ENCODE data around the gene ZC3H12D.
"Not testable (repeated sequence)": the region's sequence is repeated elsewhere in the genome, so short reads cannot be mapped to it uniquely, and the experiment has no call there.

Gene ZC3H12D

GRCh38 chr6:149483849-149484655 lies 762 bp downstream of the ZC3H12D start:
- no peak for DNase-seq (ENCODE audit: low read depth)

GRCh38 chr6:149483334-149483725 lies 1.5 kb downstream of the ZC3H12D start:
- DNase-seq (ENCODE audit: low read depth): no peak

- no peak for DNase-seq (ENCODE audit: low read depth)
Measured at GRCh38 chr6:149482545-149483333, 2.1 kb downstream of the ZC3H12D start.

DNA sequence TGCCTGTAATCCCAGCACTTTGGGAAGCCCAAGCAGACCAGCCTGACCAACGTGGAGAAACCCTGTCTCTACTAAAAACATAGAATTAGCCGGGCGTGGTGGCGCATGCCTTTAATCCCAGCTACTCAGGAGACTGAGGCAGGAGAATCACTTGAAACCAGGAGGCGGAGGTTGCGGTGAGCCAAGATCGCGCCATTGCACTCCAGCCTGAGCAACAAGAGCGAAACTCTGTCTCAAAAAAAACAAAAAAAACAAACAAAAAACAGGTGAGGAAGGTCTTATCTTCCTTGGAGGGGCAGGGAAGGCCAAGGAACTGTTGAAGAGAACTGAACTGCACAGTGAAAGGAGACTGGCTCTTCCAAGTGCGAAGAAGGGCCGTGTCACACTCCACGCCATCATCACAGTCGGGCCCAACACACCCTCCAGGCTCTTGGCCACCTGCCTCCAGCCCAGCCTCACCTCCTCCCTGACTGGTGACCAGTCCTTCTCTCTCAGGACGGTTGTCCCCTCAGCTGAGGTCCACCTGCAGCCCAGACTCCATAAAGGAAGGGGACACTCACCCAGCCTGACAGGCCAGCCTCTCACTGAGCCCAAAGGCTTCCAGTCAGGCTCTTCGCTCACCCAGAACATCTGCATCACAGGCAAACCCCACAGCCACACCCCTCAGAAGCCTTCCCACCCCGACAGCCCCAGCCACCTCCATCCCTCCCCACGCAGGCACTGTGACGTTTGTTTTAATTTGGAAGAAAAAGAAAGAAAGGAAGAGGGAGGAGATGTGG lies 4.1 kb downstream of the ZC3H12D start:
- no peak for DNase-seq (ENCODE audit: low read depth)

- DNase-seq (ENCODE audit: low read depth): no peak
Measured at GRCh38 chr6:149478631-149479314, 6.0 kb downstream of the ZC3H12D start.

DNA sequence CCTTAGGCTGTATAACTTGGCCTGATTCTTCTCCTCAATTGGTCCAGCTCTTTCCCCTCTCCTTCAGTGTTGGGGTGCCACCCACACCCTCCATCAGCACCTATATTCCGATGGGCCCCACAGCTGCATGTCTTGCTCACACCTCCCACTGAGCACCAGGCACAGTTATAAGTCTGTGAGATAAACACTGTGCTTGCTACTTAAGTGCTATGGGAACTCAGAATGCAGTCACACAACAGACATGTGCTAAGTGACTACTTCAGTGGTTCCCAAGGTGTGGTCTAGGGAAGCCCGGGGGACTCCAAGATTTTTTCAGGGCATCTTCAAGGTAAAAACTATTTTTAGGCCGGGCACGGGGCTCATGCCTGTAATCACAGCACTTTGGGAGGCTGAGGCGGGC lies 7.3 kb downstream of the ZC3H12D start:
- DNase-seq (ENCODE audit: low read depth): no peak

DNA sequence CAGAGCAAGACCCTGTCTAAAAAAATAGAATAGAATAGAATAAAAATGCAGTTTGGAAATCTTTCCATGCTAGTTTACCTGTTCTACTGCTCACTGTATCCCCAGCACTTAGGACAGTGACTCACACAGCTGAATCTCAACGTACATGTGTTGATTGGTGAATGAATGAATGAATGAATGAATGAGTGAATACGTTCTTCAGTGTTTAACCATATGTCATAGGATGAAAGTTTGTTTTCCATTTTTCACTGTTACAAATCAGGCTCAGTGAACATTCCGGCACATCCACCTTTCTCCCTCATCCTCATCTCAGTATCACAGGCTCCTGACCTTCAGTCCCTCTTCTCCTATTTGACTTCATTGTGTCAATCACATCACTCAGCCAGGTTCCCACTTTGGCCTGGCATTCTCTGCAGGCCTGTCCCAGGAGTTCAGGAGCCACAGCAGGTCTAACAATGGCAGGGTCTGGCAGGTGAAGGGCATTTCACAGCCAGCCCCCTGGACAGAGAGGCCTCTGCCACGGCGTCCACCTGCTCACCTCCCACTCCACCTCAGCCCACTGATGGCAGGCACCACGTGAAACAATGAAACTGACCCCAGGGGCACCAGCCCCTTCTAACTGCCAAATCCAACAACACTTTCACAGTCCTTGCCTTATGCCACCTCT lies 7.9 kb downstream of the ZC3H12D start:
- DNase-seq (ENCODE audit: low read depth): no peak

DNA sequence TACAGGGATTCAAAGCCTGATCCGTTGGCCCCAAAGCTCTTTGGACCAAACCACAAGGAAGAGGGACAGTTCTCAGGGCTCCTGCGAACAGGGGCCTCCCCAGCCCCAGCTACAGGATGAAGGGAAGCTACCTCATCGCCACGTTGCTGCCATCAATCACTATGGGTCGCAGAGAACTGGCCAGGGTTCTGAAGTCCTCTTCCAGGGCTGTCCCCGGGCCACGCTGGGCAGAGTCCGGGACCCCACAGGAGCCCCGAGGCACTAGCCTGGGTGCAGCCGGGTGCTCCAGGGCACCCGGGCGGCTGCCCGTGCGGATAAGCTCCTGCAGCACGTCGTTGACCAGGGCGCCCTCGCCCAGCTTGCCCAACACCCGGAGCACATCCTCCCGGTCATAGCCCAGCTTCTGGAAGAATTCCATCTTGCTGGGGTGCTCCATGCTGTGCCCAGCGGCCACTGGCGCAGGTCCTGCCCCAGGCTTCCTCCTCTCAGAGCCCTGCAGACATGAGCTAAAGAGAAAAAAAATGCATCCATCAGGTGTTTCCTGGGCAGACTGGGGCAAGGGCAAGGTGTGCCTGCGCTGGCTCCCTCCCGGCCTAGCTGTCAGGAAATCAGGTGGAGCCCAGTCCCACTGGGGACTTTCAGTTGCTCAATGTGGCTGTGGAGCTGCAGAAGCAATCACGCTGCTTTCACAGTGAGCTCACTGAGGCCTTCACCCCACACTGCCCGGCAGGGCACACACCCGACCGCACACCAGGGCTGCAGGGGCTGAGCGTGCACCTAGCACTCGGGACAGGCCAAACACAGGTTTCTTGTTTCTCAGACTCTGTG lies 10.5 kb downstream of the ZC3H12D start:
- DNase-seq (ENCODE audit: low read depth): no peak

DNA sequence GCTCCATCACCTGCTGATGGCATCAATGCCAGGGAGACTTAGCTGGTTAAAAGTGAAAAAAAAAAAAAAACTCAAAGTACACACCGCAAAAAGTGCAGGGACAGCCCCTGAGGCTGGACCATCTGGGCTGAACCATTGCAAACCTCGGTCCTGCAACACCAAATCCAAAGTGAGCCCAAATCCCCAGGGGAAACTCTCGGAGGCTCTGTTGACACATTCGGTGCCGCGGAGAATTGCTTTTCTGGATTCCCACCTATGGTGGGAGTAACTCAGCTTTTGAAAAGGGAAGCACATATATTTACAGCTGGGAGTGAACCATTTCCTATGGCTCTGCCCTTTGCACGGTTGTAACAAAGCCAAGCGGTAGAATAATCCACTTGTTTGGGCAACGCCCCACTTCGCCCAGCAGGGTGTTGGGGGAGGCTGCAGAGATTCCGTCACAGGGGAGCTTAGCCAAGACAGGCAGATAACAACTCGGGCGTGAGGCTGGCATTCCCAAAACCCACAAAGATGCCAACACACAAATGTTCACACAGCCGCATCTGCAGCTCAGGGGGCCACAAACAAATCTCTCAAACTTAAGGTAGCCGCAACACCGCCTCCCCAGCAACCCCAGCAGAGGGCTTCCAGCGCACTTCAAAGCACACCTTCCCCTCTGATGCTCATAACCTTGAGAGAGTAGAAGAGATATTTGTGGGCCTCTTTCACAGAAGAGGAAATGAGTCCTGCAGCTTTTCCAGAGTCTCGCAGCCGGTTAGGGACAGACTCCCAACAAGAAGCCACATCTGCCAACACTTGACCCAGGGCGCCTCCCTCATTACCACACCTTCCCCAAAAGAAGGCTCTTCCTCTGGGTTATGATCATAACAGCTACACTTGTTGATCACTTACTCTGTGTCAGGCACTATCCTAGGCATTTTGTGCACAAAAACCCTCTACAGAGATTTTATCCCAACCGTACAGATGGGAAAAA lies 11.4 kb downstream of the ZC3H12D start:
- no peak for DNase-seq (ENCODE audit: low read depth)

DNA sequence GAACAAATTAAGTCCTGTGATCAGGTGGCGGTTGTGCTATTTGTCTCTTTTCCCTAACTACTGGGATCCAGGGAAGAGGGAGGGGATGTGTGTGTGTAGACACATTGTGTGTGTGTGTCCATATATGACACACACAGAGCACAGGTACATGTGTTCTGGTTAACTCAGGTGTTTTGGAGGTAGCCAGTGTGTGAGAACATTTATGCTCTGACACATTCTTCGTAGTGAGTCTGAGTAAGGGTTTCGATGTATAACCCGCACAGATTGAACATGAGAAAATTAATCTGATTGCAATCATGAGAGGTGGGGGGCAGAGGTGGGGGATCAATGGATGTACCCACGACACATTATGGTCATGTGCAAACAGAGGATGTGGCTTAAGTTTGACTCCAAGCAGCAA lies 12.6 kb downstream of the ZC3H12D start:
- DNase-seq (ENCODE audit: low read depth): no peak

- DNase-seq (ENCODE audit: low read depth): no peak
Measured at GRCh38 chr6:149471801-149472200, 13.0 kb downstream of the ZC3H12D start.

GRCh38 chr6:149470948-149471347 lies 13.9 kb downstream of the ZC3H12D start:
- DNase-seq (ENCODE audit: low read depth): no peak

DNA sequence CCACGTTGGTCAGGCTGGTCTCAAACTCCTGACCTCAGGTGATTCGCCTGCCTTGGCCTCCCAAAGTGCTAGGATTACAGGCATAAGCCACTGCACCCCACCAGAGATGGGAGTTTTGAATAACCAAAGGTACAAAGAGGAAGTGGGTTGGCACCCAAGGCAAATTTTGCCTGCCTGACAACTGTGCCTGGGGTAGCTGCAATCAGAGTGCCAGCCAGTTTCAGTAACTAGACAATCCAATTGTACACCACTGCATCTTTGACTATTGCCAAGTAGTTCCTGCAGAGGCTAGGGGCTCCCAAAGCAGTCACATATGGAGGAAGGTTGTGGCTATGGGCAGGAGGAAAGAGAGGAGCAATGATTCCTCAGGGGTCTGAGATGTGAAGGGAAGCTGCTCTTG lies 16.6 kb downstream of the ZC3H12D start:
- DNase-seq (ENCODE audit: low read depth): no peak

GRCh38 chr6:149467265-149467664 lies 17.5 kb downstream of the ZC3H12D start:
- no peak for DNase-seq (ENCODE audit: low read depth)

GRCh38 chr6:149464411-149464810 lies 20.4 kb downstream of the ZC3H12D start:
- no peak for DNase-seq (ENCODE audit: low read depth)

- no peak for DNase-seq (ENCODE audit: low read depth)
Measured at GRCh38 chr6:149463781-149464180, 21.0 kb downstream of the ZC3H12D start.

- not testable (repeated sequence) for DNase-seq (ENCODE audit: low read depth)
Measured at GRCh38 chr6:149462712-149463111, 22.1 kb downstream of the ZC3H12D start.

GRCh38 chr6:149461670-149462069 lies 23.1 kb downstream of the ZC3H12D start:
- DNase-seq (ENCODE audit: low read depth): no peak

DNA sequence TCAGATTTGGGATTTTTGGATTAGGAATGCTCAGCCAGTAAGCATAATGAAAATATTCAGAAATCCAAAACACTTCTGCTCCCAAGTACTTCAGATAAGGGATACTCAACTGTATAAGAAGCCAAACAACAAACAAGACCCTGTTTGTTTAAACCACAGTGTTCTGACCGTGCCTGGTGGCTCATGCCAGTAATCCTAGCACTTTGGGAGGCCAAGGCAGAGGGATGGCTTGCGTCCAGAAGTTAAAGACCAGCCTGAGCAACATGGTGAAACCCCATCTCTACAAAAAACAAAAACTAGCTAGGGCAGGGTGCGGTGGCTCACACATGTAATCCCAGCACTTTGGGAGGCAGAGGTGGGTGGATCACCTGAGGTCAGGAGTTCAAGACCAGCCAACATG lies 24.6 kb downstream of the ZC3H12D start:
- DNase-seq (ENCODE audit: low read depth): not testable (repeated sequence)
